Measurements from ENCODE around the gene MRPS10.

DNA sequence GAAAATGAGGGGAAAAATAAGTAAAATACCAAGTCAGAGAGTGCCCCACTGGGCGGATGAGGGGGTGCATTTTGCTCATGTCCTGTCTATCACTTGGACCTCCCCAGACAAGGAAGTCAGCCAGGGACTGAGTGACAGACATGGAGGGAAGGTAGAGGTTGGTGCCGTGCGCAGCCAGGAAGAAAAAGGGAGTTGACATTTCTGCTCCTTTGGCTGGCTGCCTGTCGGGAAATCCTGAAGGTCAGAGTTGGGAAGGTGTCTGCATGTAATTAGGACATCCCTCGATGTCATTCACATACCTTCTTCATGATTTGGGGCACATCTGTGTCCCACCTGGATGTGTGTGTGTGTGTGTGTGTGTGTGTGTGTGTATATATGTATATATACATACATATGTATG lies 35.6 kb downstream of the MRPS10 start:
- TF ChIP-seq, protein P1, sequence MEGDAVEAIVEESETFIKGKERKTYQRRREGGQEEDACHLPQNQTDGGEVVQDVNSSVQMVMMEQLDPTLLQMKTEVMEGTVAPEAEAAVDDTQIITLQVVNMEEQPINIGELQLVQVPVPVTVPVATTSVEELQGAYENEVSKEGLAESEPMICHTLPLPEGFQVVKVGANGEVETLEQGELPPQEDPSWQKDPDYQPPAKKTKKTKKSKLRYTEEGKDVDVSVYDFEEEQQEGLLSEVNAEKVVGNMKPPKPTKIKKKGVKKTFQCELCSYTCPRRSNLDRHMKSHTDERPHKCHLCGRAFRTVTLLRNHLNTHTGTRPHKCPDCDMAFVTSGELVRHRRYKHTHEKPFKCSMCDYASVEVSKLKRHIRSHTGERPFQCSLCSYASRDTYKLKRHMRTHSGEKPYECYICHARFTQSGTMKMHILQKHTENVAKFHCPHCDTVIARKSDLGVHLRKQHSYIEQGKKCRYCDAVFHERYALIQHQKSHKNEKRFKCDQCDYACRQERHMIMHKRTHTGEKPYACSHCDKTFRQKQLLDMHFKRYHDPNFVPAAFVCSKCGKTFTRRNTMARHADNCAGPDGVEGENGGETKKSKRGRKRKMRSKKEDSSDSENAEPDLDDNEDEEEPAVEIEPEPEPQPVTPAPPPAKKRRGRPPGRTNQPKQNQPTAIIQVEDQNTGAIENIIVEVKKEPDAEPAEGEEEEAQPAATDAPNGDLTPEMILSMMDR (IDR thresholded peaks at IDR 0.05; ENCODE audit: low read depth, low read length, missing input control): no peak
- TF ChIP-seq RXRA (IDR thresholded peaks at IDR 0.05) (no peak), TAF1 (conservative IDR thresholded peaks at IDR 0.05) (no peak), NR2F2 (IDR thresholded peaks at IDR 0.05) (no peak), RAD21 (IDR thresholded peaks at IDR 0.05) (no peak), JUND (IDR thresholded peaks at IDR 0.05) (no peak), YY1 (IDR thresholded peaks at IDR 0.05) (no peak), HNF4G (IDR thresholded peaks at IDR 0.05) (no peak), FOXA1 (IDR thresholded peaks at IDR 0.05) (no peak), FOXA2 (IDR thresholded peaks at IDR 0.05) (no peak), GABPA (IDR thresholded peaks at IDR 0.05 in 1 of 2, conservative IDR thresholded peaks at IDR 0.05 in 1 of 2) (no peak), ZBTB33 (IDR thresholded peaks at IDR 0.05) (no peak), REST (IDR thresholded peaks at IDR 0.05) (no peak)
- TF ChIP-seq, protein P2, sequence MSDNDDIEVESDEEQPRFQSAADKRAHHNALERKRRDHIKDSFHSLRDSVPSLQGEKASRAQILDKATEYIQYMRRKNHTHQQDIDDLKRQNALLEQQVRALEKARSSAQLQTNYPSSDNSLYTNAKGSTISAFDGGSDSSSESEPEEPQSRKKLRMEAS (IDR thresholded peaks at IDR 0.05): no peak
